Measurements from ENCODE around the gene PARP3. TPM values are rescaled to one million over a fixed set of nuclear protein-coding genes. Genes with fewer than 3 reads are reported as not detected.

Gene PARP3
- total RNA-seq, 1 donor from 2014 or later = 7.9 TPM

GRCh38 chr3:51966922-51967383 is 24.8 kb downstream of the PARP3 start:
- no peaks in the 10 kb centered on the region for H3K27me3 Mint-ChIP-seq

DNA sequence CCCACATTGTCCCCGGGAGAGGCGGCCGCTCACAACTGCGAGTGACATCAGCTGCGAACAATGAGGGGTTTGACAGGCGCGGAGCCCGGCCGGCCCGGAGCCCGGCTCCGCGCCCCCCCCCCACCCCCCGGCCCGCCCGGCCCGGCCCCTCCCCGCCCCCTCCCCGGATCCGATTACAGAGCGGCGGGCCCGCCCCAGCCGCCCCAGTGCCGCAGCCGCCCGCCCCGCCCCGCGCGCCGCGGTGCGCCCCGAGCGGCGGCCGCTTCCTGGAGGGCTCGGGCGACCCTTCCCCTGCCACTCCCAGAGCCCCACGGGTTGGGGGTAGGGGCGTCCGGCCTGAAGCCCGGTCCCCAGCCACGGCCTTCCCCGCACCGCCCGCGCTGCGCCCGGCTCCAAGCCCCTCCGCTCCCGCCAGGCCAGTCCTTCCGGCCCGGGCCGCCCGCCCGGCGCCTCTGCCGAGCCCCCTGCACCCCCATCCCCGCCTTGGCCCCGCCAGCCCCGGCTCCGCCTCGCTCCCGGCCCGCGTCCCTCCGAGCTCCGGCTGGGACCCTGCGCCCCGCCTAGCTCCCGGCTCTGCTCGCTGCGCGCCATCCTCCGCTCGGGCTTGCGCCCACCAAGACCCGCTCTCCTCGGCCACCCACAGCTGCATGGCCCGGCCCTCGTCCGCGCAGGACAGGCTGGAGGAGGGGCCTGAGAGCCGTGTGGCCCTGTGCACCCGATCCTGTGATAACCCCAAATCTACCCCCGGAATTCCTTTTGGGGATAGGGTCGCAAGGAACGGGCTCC is 25.4 kb downstream of the PARP3 start, which contains the start of gene PCBP4:
TSS of gene PCBP4 (minus strand) at position 71 of the 786 bp plus-strand sequence. CDS start 6,214 bp downstream, outside the sequence.
- H3K27me3 Mint-ChIP-seq = no peaks in the 10 kb centered on the region
- H3K9me3 Mint-ChIP-seq (ENCODE audit: low read depth) = no peaks in the 10 kb centered on the region
- peak within 1 kb of the TSS; percentile 95 for H3K27ac Mint-ChIP-seq
- peak within 1 kb of the TSS; percentile 89 for H3K4me3 Mint-ChIP-seq (ENCODE audit: low read depth)
- TF ChIP-seq, protein P1, sequence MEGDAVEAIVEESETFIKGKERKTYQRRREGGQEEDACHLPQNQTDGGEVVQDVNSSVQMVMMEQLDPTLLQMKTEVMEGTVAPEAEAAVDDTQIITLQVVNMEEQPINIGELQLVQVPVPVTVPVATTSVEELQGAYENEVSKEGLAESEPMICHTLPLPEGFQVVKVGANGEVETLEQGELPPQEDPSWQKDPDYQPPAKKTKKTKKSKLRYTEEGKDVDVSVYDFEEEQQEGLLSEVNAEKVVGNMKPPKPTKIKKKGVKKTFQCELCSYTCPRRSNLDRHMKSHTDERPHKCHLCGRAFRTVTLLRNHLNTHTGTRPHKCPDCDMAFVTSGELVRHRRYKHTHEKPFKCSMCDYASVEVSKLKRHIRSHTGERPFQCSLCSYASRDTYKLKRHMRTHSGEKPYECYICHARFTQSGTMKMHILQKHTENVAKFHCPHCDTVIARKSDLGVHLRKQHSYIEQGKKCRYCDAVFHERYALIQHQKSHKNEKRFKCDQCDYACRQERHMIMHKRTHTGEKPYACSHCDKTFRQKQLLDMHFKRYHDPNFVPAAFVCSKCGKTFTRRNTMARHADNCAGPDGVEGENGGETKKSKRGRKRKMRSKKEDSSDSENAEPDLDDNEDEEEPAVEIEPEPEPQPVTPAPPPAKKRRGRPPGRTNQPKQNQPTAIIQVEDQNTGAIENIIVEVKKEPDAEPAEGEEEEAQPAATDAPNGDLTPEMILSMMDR (IDR thresholded peaks at IDR 0.05; ENCODE audit: unreplicated experiment) = no peak
- H3K4me1 Mint-ChIP-seq (ENCODE audit: low read depth) = peaks cover 31% of the 10 kb centered on the region
- H3K36me3 Mint-ChIP-seq (ENCODE audit: insufficient read depth) = peaks cover 3% of the 10 kb centered on the region
- peak; percentile 63 for DNase-seq (ENCODE audit: low spot score, unreplicated experiment)

More at GRCh38 chr3:51966922-51967383, 24.8 kb downstream of the PARP3 start:
- peak overlapping the region; percentile 95 for H3K27ac Mint-ChIP-seq
- peaks cover 31% of the 10 kb centered on the region for H3K4me1 Mint-ChIP-seq (ENCODE audit: low read depth)
- TF ChIP-seq, protein P1 (IDR thresholded peaks at IDR 0.05; ENCODE audit: unreplicated experiment) = no peak
- H3K9me3 Mint-ChIP-seq (ENCODE audit: low read depth) = no peaks in the 10 kb centered on the region
- H3K4me3 Mint-ChIP-seq (ENCODE audit: low read depth) = peak overlapping the region; percentile 85
- no peak for DNase-seq (ENCODE audit: low spot score, unreplicated experiment)
- H3K36me3 Mint-ChIP-seq (ENCODE audit: insufficient read depth) = peaks cover 3% of the 10 kb centered on the region

GRCh38 chr3:51968170-51968775 is 26.1 kb downstream of the PARP3 start:
- H3K27ac Mint-ChIP-seq = peak overlapping the region; percentile 89
- H3K9me3 Mint-ChIP-seq (ENCODE audit: low read depth) = no peaks in the 10 kb centered on the region
- peak; percentile 50 for DNase-seq (ENCODE audit: low spot score, unreplicated experiment)
- H3K4me1 Mint-ChIP-seq (ENCODE audit: low read depth) = peaks cover 31% of the 10 kb centered on the region
- peaks cover 3% of the 10 kb centered on the region for H3K36me3 Mint-ChIP-seq (ENCODE audit: insufficient read depth)
- H3K4me3 Mint-ChIP-seq (ENCODE audit: low read depth) = peak overlapping the region; percentile 89
- TF ChIP-seq, protein P1 (IDR thresholded peaks at IDR 0.05; ENCODE audit: unreplicated experiment) = no peak
- no peaks in the 10 kb centered on the region for H3K27me3 Mint-ChIP-seq

DNA sequence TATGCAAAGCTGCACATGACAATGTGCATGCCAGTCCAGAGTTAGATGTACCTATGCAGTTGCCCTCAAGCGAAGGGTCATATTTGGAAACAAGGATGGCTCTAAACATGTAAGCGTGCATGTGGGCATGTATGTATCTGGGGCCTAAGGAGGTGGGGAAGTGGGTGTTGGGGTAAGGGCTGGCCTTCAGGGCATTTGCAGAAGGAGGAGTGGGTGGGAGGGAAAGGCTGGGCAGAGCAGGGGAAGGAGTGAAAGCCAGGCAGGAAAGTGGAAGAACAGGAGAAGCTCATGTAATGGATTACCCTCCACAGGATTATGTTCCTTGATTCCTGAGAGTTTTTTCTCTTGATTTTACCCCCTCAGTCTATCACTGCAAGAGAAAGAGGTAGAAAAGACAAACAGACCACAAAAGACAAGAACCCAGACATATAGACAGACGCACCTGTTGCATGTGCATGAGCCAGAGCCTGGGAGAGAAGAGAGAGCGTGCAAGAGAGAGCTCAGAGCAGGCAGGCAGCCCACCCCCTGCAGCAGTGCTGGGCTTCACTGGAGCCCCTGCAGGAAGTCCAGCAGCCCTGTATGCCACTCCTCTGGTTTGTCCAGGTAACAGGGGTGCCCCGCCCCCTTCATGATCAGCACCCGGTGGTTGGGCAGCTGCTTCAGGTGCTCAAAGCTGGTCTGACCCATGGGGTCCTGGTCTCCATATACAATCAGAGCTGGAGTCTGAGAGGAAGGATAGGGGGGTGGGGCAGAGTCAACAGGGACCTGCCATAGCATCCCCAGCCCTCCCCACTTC is 26.9 kb downstream of the PARP3 start:
- H3K4me3 Mint-ChIP-seq (ENCODE audit: low read depth) = peak overlapping the region; percentile 89
- peak overlapping the region; percentile 89 for H3K27ac Mint-ChIP-seq
- no peak for DNase-seq (ENCODE audit: low spot score, unreplicated experiment)
- no peaks in the 10 kb centered on the region for H3K27me3 Mint-ChIP-seq
- TF ChIP-seq, protein P1 (IDR thresholded peaks at IDR 0.05; ENCODE audit: unreplicated experiment) = no peak
- peaks cover 3% of the 10 kb centered on the region for H3K36me3 Mint-ChIP-seq (ENCODE audit: insufficient read depth)
- no peaks in the 10 kb centered on the region for H3K9me3 Mint-ChIP-seq (ENCODE audit: low read depth)
- H3K4me1 Mint-ChIP-seq (ENCODE audit: low read depth) = peaks cover 33% of the 10 kb centered on the region

GRCh38 chr3:51969841-51970240 is 27.7 kb downstream of the PARP3 start:
- TF ChIP-seq, protein P1 (IDR thresholded peaks at IDR 0.05; ENCODE audit: unreplicated experiment) = no peak
- Mint-ChIP-seq H3K4me3 (ENCODE audit: low read depth) (no peak overlapping the region), H3K9me3 (ENCODE audit: low read depth) (no peaks in the 10 kb centered on the region), H3K27me3 (no peaks in the 10 kb centered on the region), H3K4me1 (ENCODE audit: low read depth) (peaks cover 29% of the 10 kb centered on the region), H3K27ac (no peak overlapping the region), H3K36me3 (ENCODE audit: insufficient read depth) (peaks cover 3% of the 10 kb centered on the region)
- no peak for DNase-seq (ENCODE audit: low spot score, unreplicated experiment)

All from progenitor cell of endocrine pancreas (in vitro differentiated cells).